Endometrial microvascular endothelial cells (primary cell): ENCODE data around the gene RNF168. TPM values are rescaled to one million over a fixed set of nuclear protein-coding genes. Genes with fewer than 3 reads are reported as not detected.
"Not testable (repeated sequence)": the region's sequence is repeated elsewhere in the genome, so short reads cannot be mapped to it uniquely, and the experiment has no call there.

ENCODE experiments used
- in situ Hi-C: cut with HindIII; loops from 2 replicates; pipeline ENCODE4 v1.10.0; 2017; ENCODE audit warnings: low sequenced_read_pairs, low pct_unique_long_range_greater_than_20kb; ENCODE audit errors: inconsistent ontology term
- total RNA-seq: library from RNA; depleted of rRNA; stranded (reverse); fragments of >200 nt; gene quantifications from one replicate; pipeline ENCODE4 v1.2.3, GENCODE V29; 2015; ENCODE audit errors: inconsistent ontology term

RNF168 gene
- total RNA-seq, 1 donor from 2014 or later = 15.2 TPM

GRCh38 chr3:196492080-196492479 lies 11.5 kb downstream of the RNF168 start:
- in situ Hi-C loops = no loop called here

DNA sequence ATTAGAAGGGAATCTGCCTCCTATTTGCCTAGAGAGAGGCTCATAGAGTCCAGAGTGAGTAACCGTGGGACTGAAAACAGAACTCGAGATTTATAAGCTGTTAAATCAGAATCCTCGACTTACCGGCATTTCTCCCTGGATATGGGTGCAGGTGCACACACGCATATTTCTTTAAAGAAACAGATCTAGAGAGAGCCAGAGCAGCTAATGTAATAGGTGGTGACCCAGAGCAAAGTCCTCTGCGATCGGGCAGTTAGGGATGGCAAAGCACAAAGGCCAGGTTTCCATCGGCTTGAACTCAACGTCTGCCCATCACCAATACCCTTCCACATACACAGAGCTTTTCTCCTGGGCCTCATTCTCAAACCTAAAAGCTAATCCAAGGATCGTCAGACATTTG lies 13.8 kb downstream of the RNF168 start:
- in situ Hi-C loops = no loop called here

DNA sequence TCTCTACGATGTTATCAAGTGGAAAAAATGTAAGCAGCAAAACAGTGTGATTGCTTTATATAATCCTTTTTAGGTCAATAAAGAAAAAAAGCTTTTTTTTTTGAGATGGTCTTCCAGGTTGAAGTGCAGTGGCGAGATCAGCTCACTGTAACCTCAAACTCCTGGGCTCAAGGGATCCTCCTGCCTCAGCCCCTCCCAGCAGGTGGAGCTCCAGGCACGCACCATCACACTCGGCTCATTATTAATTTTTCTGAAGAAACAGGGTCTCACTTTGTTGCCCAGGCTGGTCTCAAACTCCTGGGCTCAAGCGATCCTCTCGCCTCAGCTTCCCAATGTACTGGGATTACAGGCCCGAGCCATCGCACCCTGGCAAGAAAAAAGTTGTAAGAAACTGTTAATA lies 17.3 kb downstream of the RNF168 start:
- in situ Hi-C loops = no loop called here

GRCh38 chr3:196477678-196478077 lies 25.9 kb downstream of the RNF168 start:
- in situ Hi-C loops = no loop called here

DNA sequence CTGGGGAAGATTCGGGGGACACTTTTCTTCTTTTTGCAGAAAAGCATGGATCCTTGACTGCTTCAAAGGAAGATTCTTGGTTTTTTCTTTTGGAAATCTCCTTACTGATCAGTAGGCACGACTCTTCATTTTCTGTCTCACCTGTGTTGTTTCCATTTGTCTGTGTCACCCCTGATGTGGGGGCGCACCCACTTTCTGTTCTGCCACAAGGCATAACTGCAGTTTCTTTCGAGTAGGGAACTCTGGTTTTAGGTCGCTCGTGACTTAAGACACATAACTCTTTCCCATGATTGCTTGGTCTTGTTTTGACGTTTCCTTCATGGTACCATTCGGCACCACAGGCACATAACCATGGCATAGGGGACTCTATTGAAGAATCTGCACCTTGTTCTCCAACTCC lies 31.3 kb downstream of the RNF168 start:
- in situ Hi-C loops = no loop called here

GRCh38 chr3:196471551-196471950 lies 32.0 kb downstream of the RNF168 start:
- in situ Hi-C loops = no loop called here

GRCh38 chr3:196470182-196470581 lies 33.4 kb downstream of the RNF168 start:
- in situ Hi-C loops = not testable (repeated sequence)

DNA sequence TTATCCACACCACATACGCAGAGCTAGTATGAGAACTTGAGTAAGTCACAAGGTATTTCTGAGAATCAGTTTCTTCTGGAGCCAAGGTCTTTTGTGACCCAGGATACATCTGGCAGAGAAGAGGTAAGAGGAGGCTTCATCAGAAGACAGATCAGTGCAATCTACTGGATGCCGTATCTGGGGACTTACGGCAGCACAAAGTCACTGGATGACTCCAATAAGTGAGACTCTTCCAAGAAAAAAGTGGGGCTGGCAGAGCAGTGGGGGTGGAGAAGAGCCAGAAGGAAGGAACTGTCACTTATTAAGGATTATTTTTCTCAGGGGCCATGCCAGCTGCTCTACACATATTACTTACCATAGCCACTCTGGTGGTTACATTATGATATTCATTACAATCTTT lies 39.8 kb downstream of the RNF168 start:
- in situ Hi-C loops = no loop called here

DNA sequence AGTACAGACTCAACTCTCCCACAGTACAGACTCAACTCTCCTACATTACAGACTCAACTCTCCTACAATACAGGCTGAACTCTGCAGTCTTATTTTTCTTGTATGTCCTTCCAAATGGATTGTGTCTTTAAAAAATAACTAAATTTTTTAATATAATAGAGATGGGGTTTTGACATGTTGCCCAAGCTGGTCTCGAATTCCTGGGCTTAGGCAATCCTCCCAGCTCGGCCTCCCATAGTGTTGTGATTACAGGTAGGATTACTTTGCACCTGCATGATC lies 40.2 kb downstream of the RNF168 start:
- in situ Hi-C loops = no loop called here

GRCh38 chr3:196462680-196463477 lies 40.7 kb downstream of the RNF168 start:
- in situ Hi-C loops = not testable (repeated sequence)

- in situ Hi-C loops = no loop called here
These were observed 45.5 kb downstream of the RNF168 start for GRCh38 chr3:196458063-196458462.

- in situ Hi-C loops = not testable (repeated sequence)
These were observed 46.1 kb downstream of the RNF168 start for GRCh38 chr3:196457470-196457869.

GRCh38 chr3:196454935-196455334 lies 48.6 kb downstream of the RNF168 start:
- in situ Hi-C loops = no loop called here

DNA sequence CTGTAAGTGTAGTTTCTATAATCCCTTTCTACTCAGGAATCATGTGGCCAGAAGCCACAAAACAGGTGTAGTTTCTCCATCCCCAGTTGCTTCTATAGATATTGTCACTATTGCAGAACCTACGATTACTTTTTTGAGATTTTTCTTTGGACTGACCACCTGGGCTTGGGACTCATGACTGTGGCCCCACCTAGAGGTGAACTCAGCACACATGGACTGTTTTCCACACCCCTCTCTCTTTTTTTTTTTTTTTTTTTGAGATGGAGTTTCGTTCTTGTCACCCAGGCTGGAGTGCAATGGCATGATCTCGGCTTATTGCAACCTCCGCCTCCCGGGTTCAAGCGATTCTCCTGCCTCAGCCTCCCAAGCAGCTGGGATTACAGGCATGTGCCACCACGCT lies 58.2 kb downstream of the RNF168 start:
- in situ Hi-C loops = not testable (repeated sequence)

- in situ Hi-C loops = no loop called here
These were observed 59.1 kb downstream of the RNF168 start for GRCh38 chr3:196444500-196444894.

GRCh38 chr3:196440696-196441095 lies 62.9 kb downstream of the RNF168 start:
- in situ Hi-C loops = no loop called here

- in situ Hi-C loops = no loop called here
These were observed 63.5 kb downstream of the RNF168 start for GRCh38 chr3:196440041-196440537.

- in situ Hi-C loops = no loop called here
These were observed 71.3 kb downstream of the RNF168 start, which contains the start of gene UBXN7 for GRCh38 chr3:196432137-196432879. Gene UBXN7, minus strand, starts transcription at chr3:196432427. Its CDS starts 28 bp downstream, at chr3:196432399.

DNA sequence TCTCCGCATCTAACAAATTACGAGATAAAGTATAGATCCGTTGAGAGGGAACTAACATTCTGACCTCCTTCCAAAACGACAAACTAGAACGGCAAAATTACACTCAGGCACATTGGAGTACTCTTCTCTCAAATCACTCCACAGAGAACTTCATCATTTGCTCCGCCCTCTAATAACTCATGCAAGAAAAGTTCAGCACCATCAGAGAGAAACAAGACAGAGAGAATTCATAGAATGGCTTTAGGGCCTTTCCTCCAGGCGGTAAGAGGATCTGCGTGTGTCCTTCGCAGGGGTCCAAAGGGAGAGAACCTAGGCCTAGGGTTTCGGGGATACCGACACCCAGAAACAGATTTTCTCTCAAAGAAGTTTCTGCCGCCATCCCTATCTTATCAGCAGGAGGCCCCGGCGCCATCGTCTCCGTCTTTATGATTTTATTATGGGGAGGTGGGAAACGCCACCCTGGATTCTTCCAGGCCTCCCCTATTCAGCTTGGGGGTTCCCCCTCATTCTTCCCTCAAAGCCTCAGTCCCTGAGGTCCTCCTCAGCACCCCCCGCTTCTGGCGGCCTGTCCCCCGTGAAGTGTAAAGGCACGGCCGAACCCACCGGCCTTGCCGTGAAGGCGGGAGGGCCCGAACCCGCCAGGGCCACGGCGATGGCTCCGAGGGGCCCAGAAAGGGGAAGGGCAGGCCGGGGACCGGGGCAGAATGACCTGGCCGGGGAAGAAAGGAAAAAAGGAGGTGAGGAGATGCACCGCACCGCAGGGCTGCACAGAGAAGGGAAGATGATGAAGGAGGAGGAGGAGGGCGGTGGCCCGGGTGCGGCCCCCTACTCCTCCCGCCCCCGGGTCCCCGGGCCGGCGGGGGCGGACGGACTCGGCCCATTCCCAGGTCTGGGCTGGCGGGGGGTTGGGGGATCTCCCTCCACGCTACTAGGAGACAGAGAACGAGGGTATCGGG lies 72.1 kb downstream of the RNF168 start:
- in situ Hi-C loops = no loop called here
